Measurements from ENCODE around the gene SAMD10.
A peak's percentile ranks its signal among the peaks of the same experiment; 100 is the strongest.

Gene SAMD10

GRCh38 chr20:63945031-63945658 lies 34.3 kb downstream of the SAMD10 start:
- H3K36me3 ChIP-seq (ENCODE audit: control insufficient read depth, insufficient read depth, low read length): peaks cover 3% of the 10 kb centered on the region
- no peak for DNase-seq

GRCh38 chr20:63944078-63944941 lies 35.1 kb downstream of the SAMD10 start:
- WGBS (ENCODE audit: extremely low coverage, insufficient coverage, low lambda C conversion rate): no CpG with 5 or more reads among the region's 35 CpGs

More at GRCh38 chr20:63945031-63945658, 34.3 kb downstream of the SAMD10 start:
- H2BK120ac ChIP-seq (ENCODE audit: low read depth, low read length): no peak overlapping the region
- no peak overlapping the region for H3K4me2 ChIP-seq (ENCODE audit: low read length)
- no peak overlapping the region for H3K4me3 ChIP-seq (ENCODE audit: low read length)
- no peak overlapping the region for H3K18ac ChIP-seq (ENCODE audit: low read length)
- H3K4ac ChIP-seq (ENCODE audit: low read depth, low read length): no peak overlapping the region
- no peak overlapping the region for H4K8ac ChIP-seq (ENCODE audit: low read depth, low read length)
- H4K5ac ChIP-seq (ENCODE audit: low read length): no peak overlapping the region
- H3K23ac ChIP-seq (ENCODE audit: low read length): no peak overlapping the region
- peaks cover 16% of the 10 kb centered on the region for H3K79me1 ChIP-seq (ENCODE audit: low read length)
- H3K79me2 ChIP-seq (ENCODE audit: control insufficient read depth, insufficient read depth, low read length): peaks cover 18% of the 10 kb centered on the region
- peaks cover 7% of the 10 kb centered on the region for H3K4me1 ChIP-seq (ENCODE audit: control insufficient read depth, low read depth, low read length)
- no peak overlapping the region for H3K56ac ChIP-seq (ENCODE audit: low read length)
- H2BK15ac ChIP-seq (replicated peaks; ENCODE audit: low read depth): no peak overlapping the region
- WGBS (ENCODE audit: extremely low coverage, insufficient coverage, low lambda C conversion rate): no CpG with 5 or more reads among the region's 17 CpGs
- H2BK5ac ChIP-seq (ENCODE audit: low read length): no peak overlapping the region
- no peak overlapping the region for H3K27ac ChIP-seq (ENCODE audit: low read depth, low read length)
- no peaks in the 10 kb centered on the region for H3K27me3 ChIP-seq (ENCODE audit: insufficient read depth, low read length, poor library complexity)
- no peak overlapping the region for H2AK5ac ChIP-seq (ENCODE audit: low read length)
- no peak overlapping the region for H3K9ac ChIP-seq (ENCODE audit: low read length)

DNA sequence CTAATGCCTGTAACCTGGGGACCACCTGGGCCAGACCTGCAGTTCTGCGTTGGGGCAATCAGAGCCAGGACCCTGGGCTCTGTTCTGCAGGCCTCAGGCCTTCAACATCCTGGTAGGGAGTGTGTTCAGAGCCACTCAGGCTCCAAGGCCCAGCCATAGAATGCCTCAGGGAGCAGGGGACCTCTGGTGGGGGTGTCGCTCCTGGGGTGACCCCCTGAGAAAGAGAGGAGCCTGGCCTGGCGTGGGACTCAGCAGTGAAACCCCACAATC lies 35.7 kb downstream of the SAMD10 start:
- Histone ChIP-seq H3K4me3 (ENCODE audit: low read length) (no peak overlapping the region), H3K4ac (ENCODE audit: low read depth, low read length) (no peak overlapping the region), H4K5ac (ENCODE audit: low read length) (no peak overlapping the region), H4K8ac (ENCODE audit: low read depth, low read length) (no peak overlapping the region), H3K9ac (ENCODE audit: low read length) (no peak overlapping the region), H3K27ac (ENCODE audit: low read depth, low read length) (no peak overlapping the region), H2BK120ac (ENCODE audit: low read depth, low read length) (no peak overlapping the region), H3K36me3 (ENCODE audit: control insufficient read depth, insufficient read depth, low read length) (peaks cover 3% of the 10 kb centered on the region), H3K4me1 (ENCODE audit: control insufficient read depth, low read depth, low read length) (peaks cover 4% of the 10 kb centered on the region), H3K79me1 (ENCODE audit: low read length) (peaks cover 12% of the 10 kb centered on the region), H2AK5ac (ENCODE audit: low read length) (no peak overlapping the region), H3K23ac (ENCODE audit: low read length) (no peak overlapping the region), H3K27me3 (ENCODE audit: insufficient read depth, low read length, poor library complexity) (no peaks in the 10 kb centered on the region), H3K18ac (ENCODE audit: low read length) (no peak overlapping the region), H3K4me2 (ENCODE audit: low read length) (no peak overlapping the region), H2BK15ac (replicated peaks; ENCODE audit: low read depth) (no peak overlapping the region), H2BK5ac (ENCODE audit: low read length) (no peak overlapping the region), H3K56ac (ENCODE audit: low read length) (no peak overlapping the region), H3K79me2 (ENCODE audit: control insufficient read depth, insufficient read depth, low read length) (peaks cover 15% of the 10 kb centered on the region)
- no peak for DNase-seq
- no CpG with 5 or more reads among the region's 3 CpGs for WGBS (ENCODE audit: extremely low coverage, insufficient coverage, low lambda C conversion rate)

More at GRCh38 chr20:63944078-63944941, 35.1 kb downstream of the SAMD10 start:
- Histone ChIP-seq H2BK5ac (ENCODE audit: low read length) (no peak overlapping the region), H4K5ac (ENCODE audit: low read length) (no peak overlapping the region), H3K4me2 (ENCODE audit: low read length) (no peak overlapping the region), H3K79me2 (ENCODE audit: control insufficient read depth, insufficient read depth, low read length) (peaks cover 15% of the 10 kb centered on the region), H3K27me3 (ENCODE audit: insufficient read depth, low read length, poor library complexity) (no peaks in the 10 kb centered on the region), H3K4me1 (ENCODE audit: control insufficient read depth, low read depth, low read length) (peaks cover 7% of the 10 kb centered on the region), H3K9ac (ENCODE audit: low read length) (no peak overlapping the region), H2AK5ac (ENCODE audit: low read length) (no peak overlapping the region), H3K27ac (ENCODE audit: low read depth, low read length) (no peak overlapping the region), H3K56ac (ENCODE audit: low read length) (no peak overlapping the region), H2BK15ac (replicated peaks; ENCODE audit: low read depth) (no peak overlapping the region), H3K18ac (ENCODE audit: low read length) (no peak overlapping the region), H3K36me3 (ENCODE audit: control insufficient read depth, insufficient read depth, low read length) (peaks cover 3% of the 10 kb centered on the region), H3K4ac (ENCODE audit: low read depth, low read length) (no peak overlapping the region), H3K23ac (ENCODE audit: low read length) (no peak overlapping the region), H2BK120ac (ENCODE audit: low read depth, low read length) (no peak overlapping the region), H3K79me1 (ENCODE audit: low read length) (peaks cover 14% of the 10 kb centered on the region), H3K4me3 (ENCODE audit: low read length) (no peak overlapping the region), H4K8ac (ENCODE audit: low read depth, low read length) (no peak overlapping the region)
- DNase-seq: no peak

GRCh38 chr20:63942969-63943807 lies 36.3 kb downstream of the SAMD10 start:
- no peak overlapping the region for H3K18ac ChIP-seq (ENCODE audit: low read length)
- H3K27me3 ChIP-seq (ENCODE audit: insufficient read depth, low read length, poor library complexity): no peaks in the 10 kb centered on the region
- no peak overlapping the region for H3K23ac ChIP-seq (ENCODE audit: low read length)
- H3K56ac ChIP-seq (ENCODE audit: low read length): no peak overlapping the region
- no peak overlapping the region for H3K4me2 ChIP-seq (ENCODE audit: low read length)
- H3K79me2 ChIP-seq (ENCODE audit: control insufficient read depth, insufficient read depth, low read length): peaks cover 13% of the 10 kb centered on the region
- H3K4me1 ChIP-seq (ENCODE audit: control insufficient read depth, low read depth, low read length): peaks cover 2% of the 10 kb centered on the region
- peaks cover 9% of the 10 kb centered on the region for H3K79me1 ChIP-seq (ENCODE audit: low read length)
- no peak overlapping the region for H4K8ac ChIP-seq (ENCODE audit: low read depth, low read length)
- H2BK120ac ChIP-seq (ENCODE audit: low read depth, low read length): no peak overlapping the region
- H4K5ac ChIP-seq (ENCODE audit: low read length): no peak overlapping the region
- no peak overlapping the region for H3K4me3 ChIP-seq (ENCODE audit: low read length)
- H3K4ac ChIP-seq (ENCODE audit: low read depth, low read length): no peak overlapping the region
- no peak overlapping the region for H2BK15ac ChIP-seq (replicated peaks; ENCODE audit: low read depth)
- H2BK5ac ChIP-seq (ENCODE audit: low read length): no peak overlapping the region
- H2AK5ac ChIP-seq (ENCODE audit: low read length): no peak overlapping the region
- peaks cover 3% of the 10 kb centered on the region for H3K36me3 ChIP-seq (ENCODE audit: control insufficient read depth, insufficient read depth, low read length)
- peak overlapping the region; percentile 10 for H3K27ac ChIP-seq (ENCODE audit: low read depth, low read length)
- WGBS (ENCODE audit: extremely low coverage, insufficient coverage, low lambda C conversion rate): no CpG with 5 or more reads among the region's 19 CpGs
- no peak overlapping the region for H3K9ac ChIP-seq (ENCODE audit: low read length)
- DNase-seq: no peak

DNA sequence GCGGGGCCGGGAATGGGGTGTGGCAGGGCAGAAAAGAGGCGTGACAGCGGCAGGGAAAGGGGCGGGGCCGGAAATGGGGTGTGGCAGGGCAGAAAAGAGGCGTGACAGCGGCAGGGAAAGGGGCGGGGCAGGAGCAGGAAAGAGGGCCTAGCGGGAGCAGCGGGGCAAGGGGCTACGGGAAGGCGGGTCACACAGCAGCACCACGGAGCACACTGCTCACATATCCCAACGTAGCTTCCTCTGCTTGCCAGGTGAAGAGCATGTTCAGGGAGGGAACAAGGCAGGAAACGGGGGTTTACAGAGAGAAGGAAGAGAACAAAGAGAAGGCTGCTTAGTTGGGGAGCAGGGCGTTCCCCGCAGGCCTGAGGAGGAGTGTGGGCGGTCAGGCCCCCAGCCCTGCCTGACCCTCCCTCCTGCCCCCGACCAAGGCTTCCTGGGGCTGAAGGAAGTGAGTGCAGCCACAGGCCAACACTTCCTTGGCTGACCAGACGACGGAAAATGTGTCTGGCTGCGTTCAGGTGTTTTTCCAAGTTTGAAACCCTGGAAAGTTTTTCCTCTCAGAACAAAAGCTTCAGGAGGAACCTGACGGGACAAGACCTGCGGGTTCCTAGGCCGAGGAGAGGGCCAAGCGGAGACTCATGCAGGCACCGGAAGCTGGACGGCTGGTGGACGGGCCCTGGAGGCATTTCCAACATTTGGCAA lies 37.0 kb downstream of the SAMD10 start:
- peaks cover 3% of the 10 kb centered on the region for H3K36me3 ChIP-seq (ENCODE audit: control insufficient read depth, insufficient read depth, low read length)
- peaks cover 5% of the 10 kb centered on the region for H3K79me1 ChIP-seq (ENCODE audit: low read length)
- H2BK5ac ChIP-seq (ENCODE audit: low read length): no peak overlapping the region
- H3K56ac ChIP-seq (ENCODE audit: low read length): peak overlapping the region; percentile 56
- H3K9ac ChIP-seq (ENCODE audit: low read length): peak overlapping the region; percentile 14
- no peak overlapping the region for H2BK120ac ChIP-seq (ENCODE audit: low read depth, low read length)
- no peak overlapping the region for H3K4me3 ChIP-seq (ENCODE audit: low read length)
- H3K4ac ChIP-seq (ENCODE audit: low read depth, low read length): no peak overlapping the region
- H3K18ac ChIP-seq (ENCODE audit: low read length): no peak overlapping the region
- H3K4me2 ChIP-seq (ENCODE audit: low read length): peak overlapping the region; percentile 3
- H3K4me1 ChIP-seq (ENCODE audit: control insufficient read depth, low read depth, low read length): peaks cover 2% of the 10 kb centered on the region
- H4K5ac ChIP-seq (ENCODE audit: low read length): no peak overlapping the region
- H2AK5ac ChIP-seq (ENCODE audit: low read length): no peak overlapping the region
- H3K79me2 ChIP-seq (ENCODE audit: control insufficient read depth, insufficient read depth, low read length): peaks cover 5% of the 10 kb centered on the region
- no peak overlapping the region for H2BK15ac ChIP-seq (replicated peaks; ENCODE audit: low read depth)
- H3K23ac ChIP-seq (ENCODE audit: low read length): no peak overlapping the region
- H3K27me3 ChIP-seq (ENCODE audit: insufficient read depth, low read length, poor library complexity): no peaks in the 10 kb centered on the region
- no peak overlapping the region for H4K8ac ChIP-seq (ENCODE audit: low read depth, low read length)
- peak overlapping the region; percentile 10 for H3K27ac ChIP-seq (ENCODE audit: low read depth, low read length)
- DNase-seq: peak; percentile 88
- WGBS (ENCODE audit: extremely low coverage, insufficient coverage, low lambda C conversion rate): no CpG with 5 or more reads among the region's 30 CpGs

Measured in mesendoderm (in vitro differentiated cells).